Measurements from ENCODE around the gene CDH23. TPM values are rescaled to one million over a fixed set of nuclear protein-coding genes. Genes with fewer than 3 reads are reported as not detected.
A peak's percentile ranks its signal among the peaks of the same experiment; 100 is the strongest.

Gene CDH23
- total and polyA plus RNA-seq, 9 of the 15 experiments (the other 6 are each of a cell fraction or from before 2014, with no cell fraction given) = 0.18 to 1.2 (median 0.47) TPM

DNA sequence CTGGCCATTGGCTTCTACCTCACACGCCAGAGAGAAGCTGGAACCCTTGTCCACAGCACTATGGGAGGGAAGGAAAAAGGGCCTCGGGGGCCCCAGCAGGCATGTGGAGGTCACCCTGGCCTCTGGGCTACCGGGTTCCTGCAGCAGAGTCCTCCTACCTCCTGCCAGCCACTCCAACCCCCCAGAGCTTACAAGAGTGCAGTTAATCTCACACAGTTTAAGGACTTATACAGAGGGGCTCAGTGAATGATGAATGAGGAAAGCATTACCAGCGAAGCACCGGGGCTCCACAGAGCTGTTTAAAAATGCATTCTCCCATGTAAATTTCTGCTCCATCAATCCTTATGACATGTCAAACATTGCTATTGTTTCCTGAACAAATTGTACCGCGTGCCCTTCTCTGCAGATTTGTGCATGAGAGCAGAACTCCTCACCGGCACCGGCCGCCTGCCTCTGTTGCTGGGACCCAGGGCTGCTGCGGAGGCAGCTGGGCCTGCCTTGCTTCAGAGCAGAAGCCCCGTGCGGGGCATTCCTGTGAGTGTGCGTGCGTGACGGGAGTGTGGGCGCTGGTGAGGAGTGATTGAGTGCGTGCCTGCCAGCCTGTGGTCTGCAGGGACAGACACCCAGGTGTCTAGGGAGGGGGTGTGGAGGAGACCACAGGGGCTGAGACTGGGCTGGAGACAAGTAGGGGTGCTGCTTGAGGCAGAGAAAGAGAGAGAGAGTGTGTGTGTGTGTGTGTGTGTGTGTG, 270.1 kb downstream of the CDH23 start:
- ChIA-PET CTCF (ENCODE audit: low intra/inter-chr PET ratio) (no interaction called here), POLR2A (interaction anchor here (0.5 kb wide), 1 partner anchor 549 kb away, joined by 3 read pairs; the partner anchor contains the start of gene ANAPC16)
- WGBS (ENCODE audit: insufficient coverage, low coverage, missing lambda C conversion rate) = 55% methylated on average over 17 of the region's 18 CpGs
- in situ Hi-C loops (cut with MboI) = no loop called here
- no peaks in the 10 kb centered on the region for H3K79me2 ChIP-seq (ENCODE audit: control insufficient read depth, insufficient read depth, low read length)
- no peak for DNase-seq (ENCODE audit: extremely low read depth in 1 of 4, low spot score in 3 of 4)
- H3K4me1 ChIP-seq (replicated peaks in 1 of 2; ENCODE audit: control insufficient read depth in 2 of 2, insufficient read depth in 2 of 2, low read length in 2 of 2) = peaks cover 5 to 30% of the 10 kb centered on the region in 2 experiments; a peak in 3 of 5 replicates
- BruUV-seq (replicated peaks) = no TSS peak
- H3K9ac ChIP-seq (ENCODE audit: insufficient read depth in 1 of 2, low read depth in 2 of 2, low read length in 2 of 2) = peak overlapping the region in 1 of 2 experiments; percentile 49; a peak in 2 of 4 replicates
- H2AFZ ChIP-seq (ENCODE audit: low read depth, low read length) = 0 out of 2 replicates have a peak overlapping the region, but pooled peaks have one; percentile 8
- intact Hi-C loops (cut with micrococcal nuclease) = no loop called here
- FAIRE-seq = no peak
- H3K4me2 ChIP-seq (ENCODE audit: insufficient read depth, low read length) = no peak overlapping the region
- no peaks in the 10 kb centered on the region for H3K9me1 ChIP-seq (ENCODE audit: control insufficient read depth, insufficient read depth, low read length)
- H3K36me3 ChIP-seq (ENCODE audit: control insufficient read depth, insufficient read depth, low read length) = no peaks in the 10 kb centered on the region
- H3K27me3 ChIP-seq (ENCODE audit: control insufficient read depth in 2 of 2, insufficient read depth in 2 of 2, low read length in 2 of 2) = no peaks in the 10 kb centered on the region
- H3K4me3 ChIP-seq = no peak overlapping the region
- H3K27ac ChIP-seq (ENCODE audit: extremely low read depth, low read depth, low read length) = no peak overlapping the region
- no peak for ATAC-seq
- H4K20me1 ChIP-seq (replicated peaks; ENCODE audit: control insufficient read depth, insufficient read depth, low read length) = no peaks in the 10 kb centered on the region
- H3K9me3 ChIP-seq (replicated peaks; ENCODE audit: control insufficient read depth, insufficient read depth, low read depth, low read length) = no peaks in the 10 kb centered on the region
- TF ChIP-seq SRSF1 (IDR thresholded peaks at IDR 0.05; ENCODE audit: low read depth, low read length) (no peak), ZNF133 (CRISPR knock-in tag; IDR thresholded peaks at IDR 0.05) (no peak), EP300 (IDR thresholded peaks at IDR 0.05; ENCODE audit: low read length) (no peak), NR2F6 (CRISPR knock-in tag; IDR thresholded peaks at IDR 0.05) (no peak), BRCA1 (IDR thresholded peaks at IDR 0.05) (no peak), BRCA1 (CRISPR knock-in tag; IDR thresholded peaks at IDR 0.05) (no peak), BCOR (IDR thresholded peaks at IDR 0.05) (no peak), ZNF699 (CRISPR knock-in tag; IDR thresholded peaks at IDR 0.05; ENCODE audit: insufficient replicate concordance) (no peak), ZNF12 (CRISPR knock-in tag; IDR thresholded peaks at IDR 0.05) (no peak)
- TF ChIP-seq, protein P1, sequence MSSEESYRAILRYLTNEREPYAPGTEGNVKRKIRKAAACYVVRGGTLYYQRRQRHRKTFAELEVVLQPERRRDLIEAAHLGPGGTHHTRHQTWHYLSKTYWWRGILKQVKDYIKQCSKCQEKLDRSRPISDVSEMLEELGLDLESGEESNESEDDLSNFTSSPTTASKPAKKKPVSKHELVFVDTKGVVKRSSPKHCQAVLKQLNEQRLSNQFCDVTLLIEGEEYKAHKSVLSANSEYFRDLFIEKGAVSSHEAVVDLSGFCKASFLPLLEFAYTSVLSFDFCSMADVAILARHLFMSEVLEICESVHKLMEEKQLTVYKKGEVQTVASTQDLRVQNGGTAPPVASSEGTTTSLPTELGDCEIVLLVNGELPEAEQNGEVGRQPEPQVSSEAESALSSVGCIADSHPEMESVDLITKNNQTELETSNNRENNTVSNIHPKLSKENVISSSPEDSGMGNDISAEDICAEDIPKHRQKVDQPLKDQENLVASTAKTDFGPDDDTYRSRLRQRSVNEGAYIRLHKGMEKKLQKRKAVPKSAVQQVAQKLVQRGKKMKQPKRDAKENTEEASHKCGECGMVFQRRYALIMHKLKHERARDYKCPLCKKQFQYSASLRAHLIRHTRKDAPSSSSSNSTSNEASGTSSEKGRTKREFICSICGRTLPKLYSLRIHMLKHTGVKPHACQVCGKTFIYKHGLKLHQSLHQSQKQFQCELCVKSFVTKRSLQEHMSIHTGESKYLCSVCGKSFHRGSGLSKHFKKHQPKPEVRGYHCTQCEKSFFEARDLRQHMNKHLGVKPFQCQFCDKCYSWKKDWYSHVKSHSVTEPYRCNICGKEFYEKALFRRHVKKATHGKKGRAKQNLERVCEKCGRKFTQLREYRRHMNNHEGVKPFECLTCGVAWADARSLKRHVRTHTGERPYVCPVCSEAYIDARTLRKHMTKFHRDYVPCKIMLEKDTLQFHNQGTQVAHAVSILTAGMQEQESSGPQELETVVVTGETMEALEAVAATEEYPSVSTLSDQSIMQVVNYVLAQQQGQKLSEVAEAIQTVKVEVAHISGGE (CRISPR knock-in tag; IDR thresholded peaks at IDR 0.05) = no peak
- TF ChIP-seq, protein P2, sequence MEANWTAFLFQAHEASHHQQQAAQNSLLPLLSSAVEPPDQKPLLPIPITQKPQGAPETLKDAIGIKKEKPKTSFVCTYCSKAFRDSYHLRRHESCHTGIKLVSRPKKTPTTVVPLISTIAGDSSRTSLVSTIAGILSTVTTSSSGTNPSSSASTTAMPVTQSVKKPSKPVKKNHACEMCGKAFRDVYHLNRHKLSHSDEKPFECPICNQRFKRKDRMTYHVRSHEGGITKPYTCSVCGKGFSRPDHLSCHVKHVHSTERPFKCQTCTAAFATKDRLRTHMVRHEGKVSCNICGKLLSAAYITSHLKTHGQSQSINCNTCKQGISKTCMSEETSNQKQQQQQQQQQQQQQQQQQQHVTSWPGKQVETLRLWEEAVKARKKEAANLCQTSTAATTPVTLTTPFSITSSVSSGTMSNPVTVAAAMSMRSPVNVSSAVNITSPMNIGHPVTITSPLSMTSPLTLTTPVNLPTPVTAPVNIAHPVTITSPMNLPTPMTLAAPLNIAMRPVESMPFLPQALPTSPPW (CRISPR knock-in tag; IDR thresholded peaks at IDR 0.05) = no peak
- TF ChIP-seq, protein P3, sequence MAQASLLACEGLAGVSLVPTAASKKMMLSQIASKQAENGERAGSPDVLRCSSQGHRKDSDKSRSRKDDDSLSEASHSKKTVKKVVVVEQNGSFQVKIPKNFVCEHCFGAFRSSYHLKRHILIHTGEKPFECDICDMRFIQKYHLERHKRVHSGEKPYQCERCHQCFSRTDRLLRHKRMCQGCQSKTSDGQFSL (CRISPR knock-in tag; IDR thresholded peaks at IDR 0.05) = no peak
- TF ChIP-seq, protein P3 (tag; IDR thresholded peaks at IDR 0.05) = no peak
- TF ChIP-seq, protein P4, sequence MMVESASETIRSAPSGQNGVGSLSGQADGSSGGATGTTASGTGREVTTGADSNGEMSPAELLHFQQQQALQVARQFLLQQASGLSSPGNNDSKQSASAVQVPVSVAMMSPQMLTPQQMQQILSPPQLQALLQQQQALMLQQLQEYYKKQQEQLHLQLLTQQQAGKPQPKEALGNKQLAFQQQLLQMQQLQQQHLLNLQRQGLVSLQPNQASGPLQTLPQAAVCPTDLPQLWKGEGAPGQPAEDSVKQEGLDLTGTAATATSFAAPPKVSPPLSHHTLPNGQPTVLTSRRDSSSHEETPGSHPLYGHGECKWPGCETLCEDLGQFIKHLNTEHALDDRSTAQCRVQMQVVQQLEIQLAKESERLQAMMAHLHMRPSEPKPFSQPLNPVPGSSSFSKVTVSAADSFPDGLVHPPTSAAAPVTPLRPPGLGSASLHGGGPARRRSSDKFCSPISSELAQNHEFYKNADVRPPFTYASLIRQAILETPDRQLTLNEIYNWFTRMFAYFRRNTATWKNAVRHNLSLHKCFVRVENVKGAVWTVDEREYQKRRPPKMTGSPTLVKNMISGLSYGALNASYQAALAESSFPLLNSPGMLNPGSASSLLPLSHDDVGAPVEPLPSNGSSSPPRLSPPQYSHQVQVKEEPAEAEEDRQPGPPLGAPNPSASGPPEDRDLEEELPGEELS (CRISPR knock-in tag; IDR thresholded peaks at IDR 0.05; ENCODE audit: borderline replicate concordance) = no peak
